A673 (cell line): ENCODE measurements around the gene MC3R. TPM values are rescaled to one million over a fixed set of nuclear protein-coding genes. Genes with fewer than 3 reads are reported as not detected.

Experiments
- BruUV-seq: library from RNA; stranded (reverse); fragments of 400-500 nt; replicated peaks from 2 replicates; lab custom pipeline; 2021; lab: Mats Ljungman, UMichigan
- CTCF ChIA-PET: fragments of 300-600 bp; sonication (Branson Sonifier 250); formaldehyde crosslinking; loops from one replicate; lab custom pipeline; 2022; ENCODE audit warnings: antibody characterized with exemption; lab: Charles Lee
- POLR2A ChIA-PET: fragments of 300-600 bp; sonication (Branson Sonifier 250); formaldehyde crosslinking; loops from one replicate; lab custom pipeline; 2022; ENCODE audit warnings: antibody characterized with exemption; ENCODE audit not compliant: low non-redundant PET; lab: Charles Lee
- DNase-seq: peaks from one replicate; pipeline ENCODE4 v3.0.0-alpha.2; 2015; ENCODE audit warnings: low spot score
- H3K27ac ChIP-seq: fragments of 200-600 bp; sonication (generic); 2 replicates; pipeline ENCODE4 v1.5.1; 2016; ENCODE audit warnings: mixed run types, low read depth, mild to moderate bottlenecking, mixed read lengths, antibody characterized with exemption, low read length; ENCODE audit not compliant: poor library complexity, severe bottlenecking
- H3K27me3 ChIP-seq: fragments of 200-600 bp; sonication (generic); replicated peaks from 2 replicates; pipeline ENCODE4 v1.6.1; 2017; ENCODE audit warnings: mixed run types, low read depth, mild to moderate bottlenecking, mixed read lengths, antibody characterized with exemption, low read length; ENCODE audit not compliant: insufficient read depth, poor library complexity
- H3K36me3 ChIP-seq: fragments of 200-600 bp; sonication (generic); 2 replicates; pipeline ENCODE4 v1.6.1; 2016; ENCODE audit warnings: mixed run types, mild to moderate bottlenecking, mixed read lengths, antibody characterized with exemption, low read length; ENCODE audit not compliant: insufficient read depth, poor library complexity, severe bottlenecking
- H3K4me1 ChIP-seq: fragments of 200-600 bp; sonication (generic); 2 replicates; pipeline ENCODE4 v1.6.1; 2017; ENCODE audit warnings: mixed run types, mild to moderate bottlenecking, mixed read lengths, antibody characterized with exemption, low read length; ENCODE audit not compliant: insufficient read depth, poor library complexity, severe bottlenecking
- H3K4me3 ChIP-seq: fragments of 200-600 bp; sonication (generic); 2 replicates; pipeline ENCODE4 v1.5.1; 2016; ENCODE audit warnings: low read depth, mixed run types, mild to moderate bottlenecking, mixed read lengths, low read length; ENCODE audit not compliant: poor library complexity, severe bottlenecking
- H3K9me3 ChIP-seq: fragments of 200-600 bp; sonication (generic); 2 replicates; pipeline ENCODE4 v1.6.1; 2016; ENCODE audit warnings: mixed run types, low read depth, mild to moderate bottlenecking, mixed read lengths, antibody characterized with exemption, low read length; ENCODE audit not compliant: poor library complexity, severe bottlenecking
- EZH2 ChIP-seq: fragments of 200-600 bp; sonication (generic); IDR thresholded peaks from 2 replicates; pipeline ENCODE4 v1.6.1; 2017; ENCODE audit warnings: borderline replicate concordance, low read depth, mild to moderate bottlenecking, mixed read lengths, antibody characterized with exemption, low read length; ENCODE audit not compliant: poor library complexity, severe bottlenecking
- intact Hi-C: fragments of 100-400 bp; cut with micrococcal nuclease; formaldehyde crosslinking; loops from one replicate; pipeline ENCODE4 v1.10.0; 2022; ENCODE audit not compliant: unreplicated experiment
- total RNA-seq: library from RNA; stranded (reverse); gene quantifications from 2 replicates; pipeline ENCODE4 v1.2.3, GENCODE V29; 2021
- TF ChIP-seq, protein P1 (sequence below): fragments of 300-800, 200-600 bp; sonication (generic); conservative IDR thresholded peaks from 2 replicates; pipeline ENCODE4 v1.5.1; 2017; ENCODE audit warnings: low read depth, mild to moderate bottlenecking, antibody characterized with exemption, low read length, moderate library complexity, mixed read lengths

MC3R gene
- total RNA-seq, 1 experiment from 2014 or later: not detected

DNA sequence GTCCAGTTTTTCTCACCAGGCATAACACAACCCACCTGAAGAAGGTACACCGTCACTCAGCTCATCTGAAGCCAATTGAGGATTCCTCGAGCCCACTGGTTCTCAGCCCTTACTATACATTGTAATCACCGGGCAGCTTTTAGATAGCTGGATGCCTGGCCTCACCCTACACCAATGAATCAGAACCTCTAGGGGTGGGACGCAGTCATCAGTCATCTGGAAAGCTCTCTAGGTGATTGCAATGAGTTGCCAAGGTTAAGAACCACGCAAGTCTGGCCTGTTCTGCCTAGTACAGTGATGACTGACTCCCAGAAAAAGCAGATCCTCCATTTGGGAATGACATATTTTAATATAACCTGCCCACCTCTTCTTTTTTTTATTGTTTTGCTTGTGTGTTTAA is 41.1 kb downstream of the MC3R start:
- POLR2A ChIA-PET: no interaction called here
- DNase-seq: no peak
- intact Hi-C loops: no loop called here
- CTCF ChIA-PET: no interaction called here
- Histone ChIP-seq H3K27me3 (peaks cover 3% of the 10 kb centered on the region), H3K4me1 (no peaks in the 10 kb centered on the region), H3K4me3 (no peak overlapping the region), H3K27ac (no peak overlapping the region), H3K36me3 (no peaks in the 10 kb centered on the region), H3K9me3 (no peaks in the 10 kb centered on the region)
- BruUV-seq: no TSS peak
- no peak for TF ChIP-seq EZH2
- TF ChIP-seq, protein P1, sequence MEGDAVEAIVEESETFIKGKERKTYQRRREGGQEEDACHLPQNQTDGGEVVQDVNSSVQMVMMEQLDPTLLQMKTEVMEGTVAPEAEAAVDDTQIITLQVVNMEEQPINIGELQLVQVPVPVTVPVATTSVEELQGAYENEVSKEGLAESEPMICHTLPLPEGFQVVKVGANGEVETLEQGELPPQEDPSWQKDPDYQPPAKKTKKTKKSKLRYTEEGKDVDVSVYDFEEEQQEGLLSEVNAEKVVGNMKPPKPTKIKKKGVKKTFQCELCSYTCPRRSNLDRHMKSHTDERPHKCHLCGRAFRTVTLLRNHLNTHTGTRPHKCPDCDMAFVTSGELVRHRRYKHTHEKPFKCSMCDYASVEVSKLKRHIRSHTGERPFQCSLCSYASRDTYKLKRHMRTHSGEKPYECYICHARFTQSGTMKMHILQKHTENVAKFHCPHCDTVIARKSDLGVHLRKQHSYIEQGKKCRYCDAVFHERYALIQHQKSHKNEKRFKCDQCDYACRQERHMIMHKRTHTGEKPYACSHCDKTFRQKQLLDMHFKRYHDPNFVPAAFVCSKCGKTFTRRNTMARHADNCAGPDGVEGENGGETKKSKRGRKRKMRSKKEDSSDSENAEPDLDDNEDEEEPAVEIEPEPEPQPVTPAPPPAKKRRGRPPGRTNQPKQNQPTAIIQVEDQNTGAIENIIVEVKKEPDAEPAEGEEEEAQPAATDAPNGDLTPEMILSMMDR: no peak

DNA sequence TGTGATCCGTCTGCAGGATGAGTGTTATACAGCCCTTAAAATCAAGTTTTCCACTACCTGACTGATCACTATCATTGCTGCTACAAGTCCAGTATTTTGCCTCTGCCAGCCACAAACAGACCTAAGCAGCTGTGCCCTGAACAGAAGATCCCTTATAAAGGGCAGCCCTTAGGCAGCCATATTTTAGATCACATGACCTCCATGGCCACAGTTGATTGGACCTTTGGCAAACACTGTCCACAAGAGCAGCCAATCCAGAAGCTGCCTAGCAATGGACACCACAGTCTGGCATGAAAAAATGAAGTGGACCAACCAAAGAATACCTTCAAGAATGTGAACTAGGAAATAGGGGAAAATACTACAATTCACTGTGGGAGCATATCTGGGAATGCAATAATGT is 50.8 kb downstream of the MC3R start:
- no peaks in the 10 kb centered on the region for H3K9me3 ChIP-seq
- CTCF ChIA-PET: no interaction called here
- no peaks in the 10 kb centered on the region for H3K36me3 ChIP-seq
- no peak overlapping the region for H3K4me3 ChIP-seq
- POLR2A ChIA-PET: no interaction called here
- intact Hi-C loops: no loop called here
- no peak overlapping the region for H3K27ac ChIP-seq
- H3K27me3 ChIP-seq: peaks cover 30% of the 10 kb centered on the region
- no peaks in the 10 kb centered on the region for H3K4me1 ChIP-seq
- BruUV-seq: no TSS peak
- TF ChIP-seq, protein P1: no peak
- TF ChIP-seq EZH2: no peak
- DNase-seq: no peak

Other genes starting within 250 kb of the MC3R start
- gene CBLN4, start 243.2 kb upstream of the MC3R start, total RNA-seq: not detected in 2 replicates
- 5.5 and 8.1 TPM in 2 replicates for gene FAM210B, start 110.2 kb downstream of the MC3R start, total RNA-seq
- 105 and 112 TPM in 2 replicates for gene AURKA, start 143.5 kb downstream of the MC3R start, total RNA-seq
- 52.5 and 58.2 TPM in 2 replicates for gene CSTF1, start 143.9 kb downstream of the MC3R start, total RNA-seq
- 0.11 and 0.28 TPM in 2 replicates for gene CASS4, start 163.5 kb downstream of the MC3R start, total RNA-seq
- 86.7 and 99.1 TPM in 2 replicates for gene RTF2, start 219.9 kb downstream of the MC3R start, total RNA-seq